ENCODE results near the gene RASSF5. TPM values are rescaled to one million over a fixed set of nuclear protein-coding genes. Genes with fewer than 3 reads are reported as not detected.

Gene RASSF5
- total RNA-seq, 2 experiments from 2014 or later, result 215 to 218 TPM

GRCh38 chr1:206544562-206545257 lies 37.4 kb downstream of the RASSF5 start:
- peaks cover 25% of the 10 kb centered on the region for H3K4me1 Mint-ChIP-seq (ENCODE audit: low read depth)
- H3K27me3 Mint-ChIP-seq, result no peaks in the 10 kb centered on the region
- no peaks in the 10 kb centered on the region for H3K36me3 Mint-ChIP-seq (ENCODE audit: low read depth)
- ChIA-PET POLR2A (interaction anchor here (0.5 to 2.4 kb wide), 12 partner anchors 12 to 74 kb away, joined by 3 to 23 read pairs (median 4); partner anchors contain the start of gene RASSF5), CTCF (interaction anchor here (0.6 to 8.9 kb wide), 47 partner anchors 9 to 312 kb away, joined by 3 to 259 read pairs (median 5); partner anchors contain the start of genes EIF2D and IKBKE)
- ATAC-seq, result peak; percentile 91
- H3K4me3 Mint-ChIP-seq, result no peak overlapping the region
- intact Hi-C loops (cut with micrococcal nuclease), result loop anchor here (2.0 kb wide), 1 partner anchor 38 kb away; no protein-coding TSS in a partner anchor
- peak; percentile 87 for DNase-seq
- no peaks in the 10 kb centered on the region for H3K9me3 Mint-ChIP-seq
- TF ChIP-seq, protein P1, sequence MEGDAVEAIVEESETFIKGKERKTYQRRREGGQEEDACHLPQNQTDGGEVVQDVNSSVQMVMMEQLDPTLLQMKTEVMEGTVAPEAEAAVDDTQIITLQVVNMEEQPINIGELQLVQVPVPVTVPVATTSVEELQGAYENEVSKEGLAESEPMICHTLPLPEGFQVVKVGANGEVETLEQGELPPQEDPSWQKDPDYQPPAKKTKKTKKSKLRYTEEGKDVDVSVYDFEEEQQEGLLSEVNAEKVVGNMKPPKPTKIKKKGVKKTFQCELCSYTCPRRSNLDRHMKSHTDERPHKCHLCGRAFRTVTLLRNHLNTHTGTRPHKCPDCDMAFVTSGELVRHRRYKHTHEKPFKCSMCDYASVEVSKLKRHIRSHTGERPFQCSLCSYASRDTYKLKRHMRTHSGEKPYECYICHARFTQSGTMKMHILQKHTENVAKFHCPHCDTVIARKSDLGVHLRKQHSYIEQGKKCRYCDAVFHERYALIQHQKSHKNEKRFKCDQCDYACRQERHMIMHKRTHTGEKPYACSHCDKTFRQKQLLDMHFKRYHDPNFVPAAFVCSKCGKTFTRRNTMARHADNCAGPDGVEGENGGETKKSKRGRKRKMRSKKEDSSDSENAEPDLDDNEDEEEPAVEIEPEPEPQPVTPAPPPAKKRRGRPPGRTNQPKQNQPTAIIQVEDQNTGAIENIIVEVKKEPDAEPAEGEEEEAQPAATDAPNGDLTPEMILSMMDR (IDR thresholded peaks at IDR 0.05), result peak; percentile 94
- peak overlapping the region; percentile 57 for H3K27ac Mint-ChIP-seq

- DNase-seq, result no peak
- TF ChIP-seq, protein P1 (IDR thresholded peaks at IDR 0.05), result no peak
- Mint-ChIP-seq H3K9me3 (no peaks in the 10 kb centered on the region), H3K27me3 (no peaks in the 10 kb centered on the region), H3K36me3 (ENCODE audit: low read depth) (no peaks in the 10 kb centered on the region), H3K4me3 (no peak overlapping the region), H3K4me1 (ENCODE audit: low read depth) (peaks cover 21% of the 10 kb centered on the region), H3K27ac (peak overlapping the region; percentile 18)
- CTCF ChIA-PET, result interaction anchor here (0.6 to 8.9 kb wide), 42 partner anchors 10 to 311 kb away, joined by 3 to 259 read pairs (median 6); partner anchors contain the start of genes EIF2D and IKBKE
- POLR2A ChIA-PET, result interaction anchor here (0.6 to 2.4 kb wide), 11 partner anchors 11 to 74 kb away, joined by 3 to 23 read pairs (median 4); partner anchors contain the start of gene RASSF5
- intact Hi-C loops (cut with micrococcal nuclease), result loop anchor here (2.0 kb wide), 1 partner anchor 37 kb away; no protein-coding TSS in a partner anchor
- ATAC-seq, result peak; percentile 17
These were observed 38.0 kb downstream of the RASSF5 start for GRCh38 chr1:206545351-206545750.

DNA sequence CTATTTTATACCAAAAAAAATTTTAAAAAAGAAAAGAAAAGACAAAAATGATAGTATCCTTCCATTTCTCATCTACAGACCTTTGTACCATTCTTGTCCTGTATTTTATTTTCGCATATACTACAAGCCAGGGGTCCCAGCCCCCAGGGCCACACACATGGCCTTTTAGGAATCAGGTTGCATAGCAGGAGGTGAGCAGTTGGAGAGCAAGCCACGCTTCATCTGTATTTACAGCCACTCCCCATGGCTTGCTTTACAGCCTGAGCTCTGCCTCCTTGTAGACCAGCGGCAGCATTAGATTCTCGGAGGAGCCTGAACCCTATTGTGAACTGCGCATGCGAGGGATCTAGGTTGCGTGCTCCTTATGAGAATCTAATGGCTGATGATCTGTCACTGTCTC lies 39.8 kb downstream of the RASSF5 start:
- Mint-ChIP-seq H3K9me3 (no peaks in the 10 kb centered on the region), H3K4me1 (ENCODE audit: low read depth) (peaks cover 30% of the 10 kb centered on the region), H3K27me3 (no peaks in the 10 kb centered on the region), H3K36me3 (ENCODE audit: low read depth) (no peaks in the 10 kb centered on the region), H3K27ac (no peak overlapping the region), H3K4me3 (no peak overlapping the region)
- DNase-seq (no peak), ATAC-seq (no peak)
- intact Hi-C loops (cut with micrococcal nuclease), result no loop called here
- POLR2A ChIA-PET, result interaction anchor here (0.6 to 1.4 kb wide), 2 partner anchors 9 to 33 kb away, joined by 3 to 7 read pairs; no protein-coding TSS in a partner anchor
- TF ChIP-seq, protein P1 (IDR thresholded peaks at IDR 0.05), result no peak
- CTCF ChIA-PET, result interaction anchor here (1.5 to 8.9 kb wide), 4 partner anchors 8 to 62 kb away, joined by 6 to 259 read pairs (median 52); no protein-coding TSS in a partner anchor

DNA sequence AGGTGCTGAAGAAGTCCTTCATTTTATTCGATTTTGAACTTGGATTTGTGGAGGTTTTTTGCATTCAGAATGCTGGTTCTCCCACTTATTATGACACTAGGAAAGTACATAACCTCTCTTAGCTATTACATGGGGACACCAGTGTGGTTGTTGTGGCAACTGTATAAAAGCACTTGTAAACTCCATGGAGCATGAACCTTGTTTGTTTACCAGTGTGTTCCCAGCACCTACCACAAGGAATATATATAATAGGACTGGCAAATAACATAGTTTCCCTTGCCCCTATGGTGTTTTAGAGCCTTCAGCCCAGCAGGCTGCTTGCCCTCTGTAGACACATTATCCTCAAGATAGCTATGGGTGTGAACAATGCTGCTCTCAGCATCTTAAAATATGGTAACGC lies 43.1 kb downstream of the RASSF5 start:
- ATAC-seq (no peak), DNase-seq (no peak)
- Mint-ChIP-seq H3K27ac (peak overlapping the region; percentile 30), H3K4me3 (no peak overlapping the region), H3K27me3 (no peaks in the 10 kb centered on the region), H3K9me3 (no peaks in the 10 kb centered on the region), H3K4me1 (ENCODE audit: low read depth) (peaks cover 52% of the 10 kb centered on the region), H3K36me3 (ENCODE audit: low read depth) (no peaks in the 10 kb centered on the region)
- POLR2A ChIA-PET, result interaction anchor here (0.8 to 26.8 kb wide), 3 partner anchors 24 to 49 kb away, joined by 3 to 1021 read pairs (median 3); no protein-coding TSS in a partner anchor
- intact Hi-C loops (cut with micrococcal nuclease), result no loop called here
- TF ChIP-seq, protein P1 (IDR thresholded peaks at IDR 0.05), result no peak
- CTCF ChIA-PET, result interaction anchor here (1.0 to 24.5 kb wide), 9 partner anchors 9 to 113 kb away, joined by 3 to 583 read pairs (median 8); no protein-coding TSS in a partner anchor

Measured in activated CD8-positive, alpha-beta T cell treated with anti-CD3 and anti-CD28 coated beads for 36 hours (primary cell).